Mucosa of descending colon (tissue), 3 donors: ENCODE measurements around the gene ZNF284. TPM values are rescaled to one million over a fixed set of nuclear protein-coding genes. Genes with fewer than 3 reads are reported as not detected.
A peak's percentile ranks its signal among the peaks of the same experiment; 100 is the strongest.

Source experiments
- ATAC-seq: fragments of 200-7000 bp; cut with Tn5 transposase; one replicate; pipeline ENCODE4 v1.9.1; 2020; ENCODE audit warnings: mild to moderate bottlenecking, moderate library complexity
- DNase-seq, 3 donors: peaks; one replicate each; pipeline ENCODE4 v3.0.0-alpha.2; 2020
- H3K36me3 ChIP-seq: fragments of 200-600 bp; one replicate; pipeline ENCODE4 v1.8.0; 2021; ENCODE audit warnings: low read depth, mild to moderate bottlenecking
- H3K4me1 ChIP-seq: fragments of 200-600 bp; one replicate; pipeline ENCODE4 v1.8.0; 2021; ENCODE audit warnings: low read depth, mild to moderate bottlenecking
- H3K4me3 ChIP-seq: fragments of 200-600 bp; one replicate; pipeline ENCODE4 v1.8.0; 2021; ENCODE audit warnings: mild to moderate bottlenecking
- H3K9me3 ChIP-seq: fragments of 200-600 bp; one replicate; pipeline ENCODE4 v1.8.0; 2021; ENCODE audit warnings: mild to moderate bottlenecking
- intact Hi-C, 2 donors: fragments of 100-400 bp; cut with DNase I in 1 of 2; cut with micrococcal nuclease in 1 of 2; formaldehyde crosslinking; loops; one replicate each; pipeline versions ENCODE4 v1.11.0 to v1.11.1; 2022; cut with DNase I, micrococcal nuclease
- long read RNA-seq, 2 donors: library from polyadenylated mRNA; unstranded; transcript quantifications; one replicate each; pipeline ENCODE4 v2.0.0, GENCODE V29; 2019 to 2021
- total RNA-seq, 3 donors: library from RNA; stranded (reverse); fragmentation: NEBNext Ultra II Directional in 2 of 3; extraction: Animal tissue kit (Norgen Biotek cat#: 25700) in 2 of 3; gene quantifications; one replicate each; pipeline versions ENCODE4 v1.2.1 to v1.2.4, GENCODE V29; 2021 to 2023
- TF ChIP-seq, protein P1 (sequence below): fragments of 200-600 bp; IDR thresholded peaks from one replicate; pipeline ENCODE4 v1.8.0; 2022; ENCODE audit warnings: antibody characterized with exemption, mild to moderate bottlenecking
- donor health status: DM: no; HTN: no; CAD: no; lungs with moderate emphysema.
- donor health status: DM: no; HTN: no; CAD: no.
- donor health status: DM: no; HTN: yes; CAD: no.

The ZNF284 gene
- total RNA-seq: 1 to 10 TPM; 1.9 to 2.3 (median 2.1) TPM
- long read RNA-seq, donor 1, full-length matches to known transcripts: 2 of 2 reads
- long read RNA-seq, donor 1, partial matches to known transcripts: 0 of 2 reads
- long read RNA-seq, donor 1, other reads (novel, unspliced or antisense): 0 of 2 reads
- long read RNA-seq, donor 2, partial matches to known transcripts: 0 of 1 reads
- long read RNA-seq, donor 2, other reads (novel, unspliced or antisense): 1 of 1 reads

GRCh38 chr19:44071824-44072542 lies at the start of gene ZNF284:
TSS of gene ZNF284 (plus strand) at chr19:44072159. CDS start at chr19:44076390, 4,231 bp downstream.
- no peaks in the 10 kb centered on the region for H3K36me3 ChIP-seq
- intact Hi-C loops: no loop called here
- peaks cover 21% of the 10 kb centered on the region for H3K9me3 ChIP-seq
- peaks cover 6% of the 10 kb centered on the region for H3K4me1 ChIP-seq
- TF ChIP-seq, protein P1, sequence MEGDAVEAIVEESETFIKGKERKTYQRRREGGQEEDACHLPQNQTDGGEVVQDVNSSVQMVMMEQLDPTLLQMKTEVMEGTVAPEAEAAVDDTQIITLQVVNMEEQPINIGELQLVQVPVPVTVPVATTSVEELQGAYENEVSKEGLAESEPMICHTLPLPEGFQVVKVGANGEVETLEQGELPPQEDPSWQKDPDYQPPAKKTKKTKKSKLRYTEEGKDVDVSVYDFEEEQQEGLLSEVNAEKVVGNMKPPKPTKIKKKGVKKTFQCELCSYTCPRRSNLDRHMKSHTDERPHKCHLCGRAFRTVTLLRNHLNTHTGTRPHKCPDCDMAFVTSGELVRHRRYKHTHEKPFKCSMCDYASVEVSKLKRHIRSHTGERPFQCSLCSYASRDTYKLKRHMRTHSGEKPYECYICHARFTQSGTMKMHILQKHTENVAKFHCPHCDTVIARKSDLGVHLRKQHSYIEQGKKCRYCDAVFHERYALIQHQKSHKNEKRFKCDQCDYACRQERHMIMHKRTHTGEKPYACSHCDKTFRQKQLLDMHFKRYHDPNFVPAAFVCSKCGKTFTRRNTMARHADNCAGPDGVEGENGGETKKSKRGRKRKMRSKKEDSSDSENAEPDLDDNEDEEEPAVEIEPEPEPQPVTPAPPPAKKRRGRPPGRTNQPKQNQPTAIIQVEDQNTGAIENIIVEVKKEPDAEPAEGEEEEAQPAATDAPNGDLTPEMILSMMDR: no peak
- ATAC-seq (peak; percentile 100), DNase-seq (peak; percentile 87 to 89 (median 88))
- peak within 1 kb of the TSS; percentile 30 for H3K4me3 ChIP-seq

- intact Hi-C loops: no loop called here
- no peak for ATAC-seq
- no peaks in the 10 kb centered on the region for H3K4me1 ChIP-seq
- no peak overlapping the region for H3K4me3 ChIP-seq
- peaks cover 20% of the 10 kb centered on the region for H3K9me3 ChIP-seq
- TF ChIP-seq, protein P1: no peak
- no peaks in the 10 kb centered on the region for H3K36me3 ChIP-seq
- DNase-seq: no peak
Observed at GRCh38 chr19:44024900-44025216, 47.1 kb upstream of the ZNF284 start.

DNA sequence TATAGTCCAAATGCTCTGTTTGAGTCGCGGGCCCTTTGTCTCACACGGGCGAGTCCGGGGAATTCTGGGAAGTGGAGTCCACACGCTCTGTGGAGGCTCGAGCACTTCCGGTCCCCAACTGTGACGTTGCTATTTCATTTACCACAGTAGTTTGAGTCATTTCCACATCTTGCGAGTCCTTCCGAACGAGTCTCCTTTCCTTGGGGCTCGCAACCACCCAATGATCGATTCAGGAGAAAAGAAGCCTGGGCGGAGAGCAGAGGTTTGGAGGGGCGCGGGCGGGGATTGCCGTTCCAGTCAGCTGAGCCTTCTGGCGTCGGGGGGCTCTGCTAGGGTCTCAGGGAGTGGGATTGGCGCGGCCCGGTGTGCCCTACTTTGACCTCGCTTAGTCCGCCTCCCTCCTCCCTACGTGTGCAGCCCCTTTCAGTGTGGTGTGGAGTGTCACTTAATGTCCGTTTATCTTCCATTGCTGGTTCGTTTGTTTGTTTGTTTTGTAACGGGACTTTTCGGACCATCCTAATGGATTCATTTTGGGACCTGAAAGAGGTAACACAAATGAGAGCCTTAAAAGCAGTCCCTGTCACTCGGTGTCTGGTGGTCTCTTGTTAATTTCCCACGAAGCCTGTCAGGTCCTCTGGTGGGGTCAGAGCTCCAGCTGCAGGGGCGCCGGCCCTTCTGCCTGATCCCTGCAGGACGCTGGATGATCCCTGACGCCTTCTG lies 46.6 kb upstream of the ZNF284 start, which contains the start of gene ZNF222:
Gene ZNF222 (plus strand): TSS at position 163 of the 720 bp plus-strand sequence. CDS start 58 bp downstream, at position 221.
- peak; percentile 80 to 92 (median 82) for DNase-seq
- peak within 1 kb of the TSS; percentile 58 for H3K4me3 ChIP-seq
- intact Hi-C loops: no loop called here
- H3K9me3 ChIP-seq: peaks cover 25% of the 10 kb centered on the region
- TF ChIP-seq, protein P1: no peak
- ATAC-seq: peak; percentile 100
- H3K4me1 ChIP-seq: no peaks in the 10 kb centered on the region
- no peaks in the 10 kb centered on the region for H3K36me3 ChIP-seq

DNA sequence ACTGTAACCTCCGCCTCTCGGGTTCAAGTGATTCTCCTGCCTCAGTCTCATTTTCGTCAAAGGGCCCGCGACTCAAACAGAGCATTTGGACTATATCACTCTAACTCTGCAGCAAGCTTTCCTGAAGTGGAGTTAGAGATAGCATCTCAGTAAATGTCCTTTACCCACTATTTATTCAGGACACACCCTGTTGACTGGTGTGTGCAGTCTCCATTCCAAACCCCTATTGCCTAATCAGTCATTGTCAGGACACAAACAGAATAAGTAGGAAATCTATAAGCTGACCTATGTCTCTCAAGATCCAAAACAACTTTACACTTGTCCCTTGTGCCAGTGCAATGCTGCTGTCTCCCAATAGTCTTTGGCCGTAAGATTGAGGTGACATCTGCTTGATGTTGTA lies 45.3 kb upstream of the ZNF284 start:
- Histone ChIP-seq H3K4me1 (no peaks in the 10 kb centered on the region), H3K9me3 (peaks cover 37% of the 10 kb centered on the region), H3K36me3 (no peaks in the 10 kb centered on the region), H3K4me3 (no peak overlapping the region)
- no peak for ATAC-seq
- DNase-seq: no peak
- TF ChIP-seq, protein P1: no peak
- intact Hi-C loops: no loop called here

GRCh38 chr19:44032001-44032610 lies 39.9 kb upstream of the ZNF284 start:
- no peaks in the 10 kb centered on the region for H3K4me1 ChIP-seq
- H3K36me3 ChIP-seq: no peaks in the 10 kb centered on the region
- peaks cover 89% of the 10 kb centered on the region for H3K9me3 ChIP-seq
- no peak overlapping the region for H3K4me3 ChIP-seq
- intact Hi-C loops: no loop called here
- no peak for ATAC-seq
- DNase-seq: no peak
- TF ChIP-seq, protein P1: no peak
